Rectal smooth muscle tissue (tissue), 1 donor: ENCODE results near the gene GNG8.

Experiments used
- H3K27ac ChIP-seq: one replicate; pipeline ENCODE4 v1.7.0; 2013; ENCODE audit warnings: low read depth, low read length, inconsistent platforms
- H3K27me3 ChIP-seq: one replicate; pipeline ENCODE4 v1.7.0; 2013; ENCODE audit warnings: low read length; ENCODE audit not compliant: control insufficient read depth, insufficient read depth
- H3K36me3 ChIP-seq: one replicate; pipeline ENCODE4 v1.7.0; 2013; ENCODE audit warnings: low read length; ENCODE audit not compliant: control insufficient read depth, insufficient read depth
- H3K4me1 ChIP-seq: one replicate; pipeline ENCODE4 v1.7.0; 2013; ENCODE audit warnings: low read length; ENCODE audit not compliant: control insufficient read depth, insufficient read depth
- H3K4me3 ChIP-seq: one replicate; pipeline ENCODE4 v1.7.0; 2013; ENCODE audit warnings: low read length
- H3K9ac ChIP-seq: one replicate; pipeline ENCODE4 v1.7.0; 2013; ENCODE audit warnings: low read length

GNG8 gene

DNA sequence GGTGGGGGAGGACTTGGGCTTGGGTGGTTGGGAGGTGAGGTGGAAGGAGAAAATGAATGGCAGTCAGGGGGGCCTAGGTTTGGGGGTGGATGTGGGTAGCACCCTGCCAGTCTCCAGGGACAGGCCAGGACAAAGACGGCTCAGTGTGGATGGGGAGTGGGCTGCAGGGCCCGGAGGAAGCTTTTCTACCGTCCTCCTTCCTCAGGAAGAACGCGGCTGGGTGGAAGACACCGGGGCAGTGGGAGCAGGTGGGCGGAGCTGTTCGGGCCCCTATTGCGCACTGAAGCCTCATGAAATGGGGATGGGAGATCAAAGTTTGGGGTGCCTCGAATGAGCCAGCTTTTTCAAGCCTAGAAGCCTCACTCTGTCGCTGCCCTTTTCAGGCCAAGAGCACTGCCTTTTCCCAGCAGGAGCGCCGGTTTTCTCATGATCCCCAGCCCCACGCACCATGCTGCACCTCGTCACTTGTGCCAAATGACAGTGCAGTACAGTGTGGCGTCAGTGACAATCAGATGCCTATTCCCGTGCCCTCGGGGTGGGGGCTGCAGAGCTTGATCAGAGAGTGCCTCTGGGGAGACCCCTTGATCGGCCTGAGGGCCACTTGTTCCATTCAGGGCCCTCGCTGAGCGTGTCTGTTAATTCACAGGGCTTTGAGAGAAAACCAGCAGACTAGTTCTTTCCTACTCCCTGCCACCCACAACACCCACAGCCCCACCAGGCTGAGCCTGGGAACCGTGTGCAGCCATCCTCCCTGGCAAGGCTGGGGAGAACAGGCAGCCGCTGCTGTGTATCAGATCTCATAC, 33.4 kb downstream of the GNG8 start:
- H3K9ac ChIP-seq, result peak overlapping the region; percentile 75
- peaks cover 17% of the 10 kb centered on the region for H3K36me3 ChIP-seq
- H3K27ac ChIP-seq, result peak overlapping the region; percentile 58
- peaks cover 25% of the 10 kb centered on the region for H3K4me1 ChIP-seq
- H3K27me3 ChIP-seq, result no peaks in the 10 kb centered on the region
- H3K4me3 ChIP-seq, result peak overlapping the region; percentile 99

GRCh38 chr19:46601318-46602224, 34.4 kb downstream of the GNG8 start, which contains the start of gene CALM3:
Gene CALM3, plus strand, starts transcription at chr19:46601330. Its CDS starts 105 bp downstream, at chr19:46601435.
- Histone ChIP-seq H3K36me3 (peaks cover 8% of the 10 kb centered on the region), H3K27me3 (no peaks in the 10 kb centered on the region), H3K4me1 (peaks cover 25% of the 10 kb centered on the region), H3K27ac (peak within 1 kb of the TSS; percentile 100), H3K4me3 (peak within 1 kb of the TSS; percentile 99), H3K9ac (peak within 1 kb of the TSS; percentile 100)

GRCh38 chr19:46600384-46601317, 35.4 kb downstream of the GNG8 start:
- Histone ChIP-seq H3K27ac (peak overlapping the region; percentile 100), H3K9ac (peak overlapping the region; percentile 100), H3K4me3 (peak overlapping the region; percentile 96), H3K4me1 (peaks cover 25% of the 10 kb centered on the region), H3K36me3 (peaks cover under 1% of the 10 kb centered on the region), H3K27me3 (no peaks in the 10 kb centered on the region)

- Histone ChIP-seq H3K4me3 (peak overlapping the region; percentile 96), H3K4me1 (peaks cover 19% of the 10 kb centered on the region), H3K9ac (peak overlapping the region; percentile 100), H3K36me3 (no peaks in the 10 kb centered on the region), H3K27ac (peak overlapping the region; percentile 100), H3K27me3 (no peaks in the 10 kb centered on the region)
Measured at GRCh38 chr19:46599716-46600373, 36.2 kb downstream of the GNG8 start.

GRCh38 chr19:46598372-46598917, 37.6 kb downstream of the GNG8 start:
- no peak overlapping the region for H3K9ac ChIP-seq
- no peaks in the 10 kb centered on the region for H3K36me3 ChIP-seq
- peaks cover 11% of the 10 kb centered on the region for H3K4me1 ChIP-seq
- no peak overlapping the region for H3K27ac ChIP-seq
- no peak overlapping the region for H3K4me3 ChIP-seq
- H3K27me3 ChIP-seq, result no peaks in the 10 kb centered on the region

DNA sequence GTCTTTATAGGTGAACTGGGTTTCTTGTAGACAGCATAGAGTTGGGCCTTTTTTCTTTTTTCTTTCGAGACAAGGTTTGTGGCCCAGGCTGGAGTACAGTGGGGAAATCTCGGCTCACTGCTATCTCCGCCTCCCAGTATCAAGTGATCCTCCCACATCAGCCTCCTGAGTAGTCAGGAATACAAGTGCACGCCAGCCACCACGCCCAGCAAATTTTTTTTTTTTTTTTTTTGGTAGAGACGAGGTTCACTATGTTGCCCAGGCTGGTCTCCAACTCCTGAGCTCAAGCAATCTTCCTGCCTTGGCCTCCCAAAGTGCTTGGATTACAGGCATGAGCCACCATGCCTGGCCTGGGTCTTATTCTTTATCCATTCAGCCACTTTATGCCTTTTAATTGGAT, 40.0 kb downstream of the GNG8 start:
- H3K27ac ChIP-seq, result no peak overlapping the region
- H3K4me1 ChIP-seq, result peaks cover 3% of the 10 kb centered on the region
- no peaks in the 10 kb centered on the region for H3K36me3 ChIP-seq
- no peak overlapping the region for H3K9ac ChIP-seq
- no peaks in the 10 kb centered on the region for H3K27me3 ChIP-seq
- no peak overlapping the region for H3K4me3 ChIP-seq

- Histone ChIP-seq H3K4me3 (no peak overlapping the region), H3K4me1 (no peaks in the 10 kb centered on the region), H3K9ac (no peak overlapping the region), H3K27ac (no peak overlapping the region), H3K27me3 (no peaks in the 10 kb centered on the region), H3K36me3 (no peaks in the 10 kb centered on the region)
Measured at GRCh38 chr19:46591870-46592269, 44.1 kb downstream of the GNG8 start.

GRCh38 chr19:46591254-46591653, 44.7 kb downstream of the GNG8 start:
- Histone ChIP-seq H3K27ac (no peak overlapping the region), H3K27me3 (no peaks in the 10 kb centered on the region), H3K9ac (no peak overlapping the region), H3K4me1 (no peaks in the 10 kb centered on the region), H3K4me3 (no peak overlapping the region), H3K36me3 (no peaks in the 10 kb centered on the region)

DNA sequence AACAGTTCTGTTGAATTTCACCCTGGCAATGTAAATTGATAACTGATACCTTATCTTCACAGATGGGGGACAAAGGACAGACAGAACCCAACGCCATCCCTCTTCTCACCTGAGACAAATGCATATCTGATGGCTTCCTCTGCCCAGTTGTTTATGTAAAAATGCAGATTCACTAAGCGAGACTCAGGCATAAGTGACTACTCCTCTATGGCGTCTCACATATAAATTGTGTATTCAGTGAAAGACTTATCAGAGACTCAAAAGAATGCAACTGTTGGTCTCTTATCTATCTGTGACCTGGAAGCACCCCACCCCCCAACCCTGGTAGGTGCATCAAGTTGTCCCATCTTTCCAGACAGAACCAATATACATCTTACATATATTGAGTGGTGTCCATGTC, 48.1 kb downstream of the GNG8 start:
- H3K9ac ChIP-seq, result no peak overlapping the region
- no peaks in the 10 kb centered on the region for H3K4me1 ChIP-seq
- no peaks in the 10 kb centered on the region for H3K36me3 ChIP-seq
- no peaks in the 10 kb centered on the region for H3K27me3 ChIP-seq
- no peak overlapping the region for H3K4me3 ChIP-seq
- no peak overlapping the region for H3K27ac ChIP-seq

DNA sequence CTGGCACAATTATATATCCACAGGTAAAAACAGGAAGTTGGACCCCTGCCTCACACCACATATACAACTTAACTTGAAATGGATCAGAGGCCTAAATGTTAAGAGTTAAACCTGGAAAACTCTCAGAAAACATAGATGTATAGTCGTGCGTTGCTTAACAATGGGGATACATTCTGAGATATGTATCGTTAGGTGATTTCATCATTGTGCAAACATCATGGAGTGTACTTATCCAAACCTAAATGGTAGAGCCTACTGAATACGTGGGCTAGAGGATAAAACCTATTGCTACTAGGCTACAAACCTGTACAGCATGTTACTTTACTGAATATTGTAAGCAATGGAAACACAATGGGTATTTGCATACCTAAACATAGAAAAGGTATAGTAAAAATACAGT, 49.7 kb downstream of the GNG8 start:
- Histone ChIP-seq H3K27me3 (no peaks in the 10 kb centered on the region), H3K36me3 (no peaks in the 10 kb centered on the region), H3K4me1 (no peaks in the 10 kb centered on the region), H3K4me3 (no peak overlapping the region), H3K9ac (no peak overlapping the region), H3K27ac (no peak overlapping the region)

- Histone ChIP-seq H3K27me3 (no peaks in the 10 kb centered on the region), H3K36me3 (no peaks in the 10 kb centered on the region), H3K4me3 (no peak overlapping the region), H3K27ac (no peak overlapping the region), H3K4me1 (no peaks in the 10 kb centered on the region), H3K9ac (no peak overlapping the region)
Measured at GRCh38 chr19:46585539-46585938, 50.5 kb downstream of the GNG8 start.
